Fibroblast of lung (primary cell): ENCODE data around the gene ACTR1A. TPM values are rescaled to one million over a fixed set of nuclear protein-coding genes. Genes with fewer than 3 reads are reported as not detected.

ENCODE experiments used
- DNase-seq, 2 donors: peaks; one replicate each; pipeline versions ENCODE4 v3.0.0 to v3.0.0-alpha.2; 2010; ENCODE audit warnings: low read depth in 2 of 2
- H2AFZ ChIP-seq: 2 replicates; pipeline ENCODE4 v1.5.1; 2012; ENCODE audit warnings: low read length, control low read depth, inconsistent platforms
- H3K27ac ChIP-seq: 2 replicates; pipeline ENCODE4 v1.5.1; 2011; ENCODE audit warnings: low read length, control low read depth; ENCODE audit not compliant: insufficient read depth
- H3K27me3 ChIP-seq: 2 replicates; pipeline ENCODE4 v1.5.1; 2011; ENCODE audit warnings: mild to moderate bottlenecking, low read length; ENCODE audit not compliant: control insufficient read depth, insufficient read depth
- H3K36me3 ChIP-seq: 2 replicates; pipeline ENCODE4 v1.5.1; 2011; ENCODE audit warnings: low read length; ENCODE audit not compliant: control insufficient read depth, insufficient read depth
- H3K4me1 ChIP-seq: 2 replicates; pipeline ENCODE4 v1.5.1; 2011; ENCODE audit warnings: low read length; ENCODE audit not compliant: control insufficient read depth, insufficient read depth; ENCODE audit errors: extremely low read depth
- H3K4me2 ChIP-seq: 2 replicates; pipeline ENCODE4 v1.5.1; 2011; ENCODE audit warnings: low read length, control low read depth; ENCODE audit not compliant: insufficient read depth; ENCODE audit errors: extremely low read depth
- H3K4me3 ChIP-seq, 4 experiments: fragments of 200-600 bp in 1 of 4; sonication (generic) in 1 of 4; replicated peaks in 1 of 4; 2 replicates each; pipeline ENCODE4 v1.5.1; 2011 to 2016; ENCODE audit warnings: low read length in 4 of 4, low read depth in 3 of 4, mild to moderate bottlenecking in 3 of 4, control low read depth in 2 of 4, inconsistent platforms in 1 of 4, mixed read lengths in 1 of 4; ENCODE audit not compliant: insufficient read depth in 1 of 4; ENCODE audit errors: control extremely low read depth in 1 of 4
- H3K79me2 ChIP-seq: 2 replicates; pipeline ENCODE4 v1.5.1; 2012; ENCODE audit warnings: mild to moderate bottlenecking, low read length, inconsistent platforms; ENCODE audit not compliant: control insufficient read depth, insufficient read depth
- H3K9ac ChIP-seq: 2 replicates; pipeline ENCODE4 v1.5.1; 2011; ENCODE audit warnings: mild to moderate bottlenecking, low read length, control low read depth; ENCODE audit not compliant: insufficient read depth
- H3K9me3 ChIP-seq: 2 replicates; pipeline ENCODE4 v1.5.1; 2012; ENCODE audit warnings: low read depth, low read length; ENCODE audit not compliant: control insufficient read depth, insufficient read depth
- H4K20me1 ChIP-seq: 2 replicates; pipeline ENCODE4 v1.5.1; 2011; ENCODE audit warnings: low read length; ENCODE audit not compliant: control insufficient read depth, insufficient read depth; ENCODE audit errors: extremely low read depth
- CTCF ChIP-seq, 2 donors: IDR thresholded peaks in 1 of 2; conservative IDR thresholded peaks in 1 of 2; 1 replicate in 1 of 2; 2 replicates in 1 of 2; pipeline ENCODE4 v1.5.1; 2011 to 2012; ENCODE audit warnings: low read length in 2 of 2, control low read depth in 1 of 2, inconsistent platforms in 1 of 2, low read depth in 1 of 2, mild to moderate bottlenecking in 1 of 2
- EZH2 ChIP-seq: IDR thresholded peaks from 2 replicates; pipeline ENCODE4 v1.5.1; 2012; ENCODE audit warnings: low read length, control low read depth, mild to moderate bottlenecking; ENCODE audit errors: missing control alignments
- polyA plus RNA-seq, 2 donors: library from polyadenylated mRNA; depleted of rRNA in 1 of 2; stranded (reverse) in 1 of 2; unstranded in 1 of 2; fragments of >200 nt; gene quantifications; 2 replicates each; pipeline ENCODE4 v1.2.1, GENCODE V29; 2011 to 2012; ENCODE audit warnings: missing spikeins in 1 of 2
- total RNA-seq: library from RNA; depleted of rRNA; stranded (reverse); fragments of >200 nt; gene quantifications from 2 replicates; pipeline ENCODE4 v1.2.1, GENCODE V29; 2014

The ACTR1A gene
- total and polyA plus RNA-seq, 2 donors (not counting 1 experiment from before 2014, with no cell fraction given): 125 to 128 TPM

- no peaks in the 10 kb centered on the region for H3K27me3 ChIP-seq
- H2AFZ ChIP-seq: peak overlapping the region; percentile 73
- H3K27ac ChIP-seq: peak overlapping the region; percentile 46
- no peak for TF ChIP-seq EZH2
- TF ChIP-seq CTCF (conservative IDR thresholded peaks at IDR 0.05 in 1 of 2, IDR thresholded peaks at IDR 0.05 in 1 of 2; ENCODE audit: low read depth in 1 of 2, low read length in 2 of 2): no peak
- peak overlapping the region; percentile 94 for H3K4me2 ChIP-seq
- peak overlapping the region; percentile 81 to 92 (median 86) for H3K4me3 ChIP-seq
- peak; percentile 28 to 32 for DNase-seq
- H3K9ac ChIP-seq: peak overlapping the region; percentile 64
- H3K36me3 ChIP-seq: no peaks in the 10 kb centered on the region
- H3K4me1 ChIP-seq: peaks cover 4% of the 10 kb centered on the region
- no peaks in the 10 kb centered on the region for H3K9me3 ChIP-seq
- H4K20me1 ChIP-seq: no peaks in the 10 kb centered on the region
- H3K79me2 ChIP-seq: peaks cover 47% of the 10 kb centered on the region
Observed at GRCh38 chr10:102504179-102504975, 1.9 kb upstream of the ACTR1A start.

DNA sequence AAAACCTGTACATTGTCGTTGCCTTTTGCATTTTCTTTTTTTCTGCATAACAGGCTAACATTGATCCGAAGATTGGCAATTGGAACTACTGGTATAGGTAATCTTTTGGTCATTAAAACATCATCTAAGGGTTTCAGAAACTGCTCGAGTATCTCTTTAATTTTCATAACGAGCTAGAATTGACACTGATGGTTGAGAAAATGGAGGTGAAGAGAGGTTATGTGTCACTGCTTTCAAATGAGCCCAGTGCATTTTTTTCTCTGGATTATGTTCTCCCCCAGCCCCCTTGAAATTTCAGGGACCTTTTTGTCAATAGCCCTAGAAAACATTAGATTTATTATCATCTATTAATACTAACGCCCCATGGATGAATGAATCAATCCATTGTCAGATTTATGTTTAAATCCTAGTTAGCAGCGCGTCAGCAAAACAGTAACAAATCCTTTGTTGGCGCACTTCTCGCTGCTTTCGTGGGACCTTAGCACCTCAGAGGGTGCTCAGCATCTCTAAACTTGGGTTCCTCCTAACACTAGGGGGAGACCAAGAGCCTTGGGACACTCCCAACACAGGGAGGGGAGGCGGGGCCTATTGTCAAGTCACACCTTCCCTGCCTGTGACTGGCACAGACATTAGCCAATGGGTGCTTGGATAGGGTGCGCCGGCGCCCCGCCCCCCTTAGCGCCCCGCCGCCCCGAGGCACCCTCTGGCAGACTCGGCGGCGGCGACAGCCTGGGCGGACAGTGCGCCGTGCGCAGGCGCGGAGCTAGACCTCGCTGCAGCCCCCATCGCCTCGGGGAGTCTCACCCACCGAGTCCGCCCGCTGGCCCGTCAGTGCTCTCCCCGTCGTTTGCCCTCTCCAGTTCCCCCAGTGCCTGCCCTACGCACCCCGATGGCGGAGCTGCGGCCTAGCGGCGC lies 1.0 kb upstream of the ACTR1A start, which contains the start of gene SUFU:
Gene SUFU (plus strand): TSS at position 709 of the 915 bp plus-strand sequence. CDS start 181 bp downstream, at position 890.
- H3K79me2 ChIP-seq: peaks cover 54% of the 10 kb centered on the region
- H3K4me1 ChIP-seq: no peaks in the 10 kb centered on the region
- peak within 1 kb of the TSS; percentile 73 for H2AFZ ChIP-seq
- peak within 1 kb of the TSS; percentile 46 for H3K27ac ChIP-seq
- H3K9me3 ChIP-seq: no peaks in the 10 kb centered on the region
- DNase-seq: peak; percentile 97 to 99
- H3K4me2 ChIP-seq: peak within 1 kb of the TSS; percentile 94
- H3K36me3 ChIP-seq: no peaks in the 10 kb centered on the region
- H4K20me1 ChIP-seq: no peaks in the 10 kb centered on the region
- H3K27me3 ChIP-seq: no peaks in the 10 kb centered on the region
- H3K9ac ChIP-seq: peak within 1 kb of the TSS; percentile 64
- TF ChIP-seq EZH2 (no peak), CTCF (conservative IDR thresholded peaks at IDR 0.05 in 1 of 2, IDR thresholded peaks at IDR 0.05 in 1 of 2; ENCODE audit: low read depth in 1 of 2, low read length in 2 of 2) (peak; percentile 82 to 91)
- peak within 1 kb of the TSS; percentile 86 to 98 (median 90) for H3K4me3 ChIP-seq

DNA sequence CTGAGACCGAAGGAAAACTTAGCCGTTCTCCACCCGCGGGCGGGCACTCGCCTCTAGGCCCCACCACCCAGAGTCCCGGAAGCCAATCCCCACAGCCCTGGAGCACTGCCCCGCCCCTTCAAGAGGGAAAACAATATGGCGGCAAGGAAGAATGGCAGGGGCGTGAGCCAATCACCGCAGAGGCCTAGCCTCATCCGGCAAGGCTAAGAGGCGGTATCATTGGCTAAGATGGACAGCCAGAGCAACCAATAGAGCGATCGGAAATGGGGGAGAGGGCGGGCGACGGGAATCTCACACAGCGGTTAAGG lies 529 bp downstream of the ACTR1A start:
- peaks cover 63% of the 10 kb centered on the region for H3K79me2 ChIP-seq
- DNase-seq: peak; percentile 99 to 100
- peak overlapping the region; percentile 70 to 98 (median 83) for H3K4me3 ChIP-seq
- H3K9me3 ChIP-seq: no peaks in the 10 kb centered on the region
- no peaks in the 10 kb centered on the region for H3K36me3 ChIP-seq
- H3K4me2 ChIP-seq: peak overlapping the region; percentile 98
- H3K27me3 ChIP-seq: no peaks in the 10 kb centered on the region
- H3K9ac ChIP-seq: peak overlapping the region; percentile 78
- no peak overlapping the region for H2AFZ ChIP-seq
- no peaks in the 10 kb centered on the region for H3K4me1 ChIP-seq
- H4K20me1 ChIP-seq: peaks cover 1% of the 10 kb centered on the region
- TF ChIP-seq EZH2: no peak
- peak overlapping the region; percentile 76 for H3K27ac ChIP-seq
